H1 (cell line): Measurements from ENCODE around the gene GRK5. TPM values are rescaled to one million over a fixed set of nuclear protein-coding genes. Genes with fewer than 3 reads are reported as not detected.

ENCODE experiments used
- CTCF ChIA-PET: fragments of 300-600 bp; sonication (Branson Sonifier 250); formaldehyde crosslinking; loops from one replicate; lab custom pipeline; 2021; ENCODE audit not compliant: partially characterized antibody; lab: Charles Lee
- POLR2A ChIA-PET: fragments of 300-600 bp; sonication (Branson Sonifier 250); formaldehyde crosslinking; loops from one replicate; lab custom pipeline; 2021; ENCODE audit warnings: inconsistent platforms; ENCODE audit not compliant: partially characterized antibody; lab: Charles Lee
- DNase-seq, 2 experiments: peaks; one replicate each; pipeline versions ENCODE4 v3.0.0 to v3.0.0-alpha.2; 2010 to 2022; ENCODE audit warnings: low spot score in 2 of 2, low read depth in 1 of 2, mixed read lengths in 1 of 2
- FAIRE-seq: peaks from 2 replicates; lab custom pipeline; 2011; peaks lifted over from hg19 to GRCh38; lab: Jason Lieb, UNC
- H2AFZ ChIP-seq: 2 replicates; pipeline ENCODE4 v1.8.1; 2012; ENCODE audit warnings: low read length, inconsistent platforms
- H2AK5ac ChIP-seq: 2 replicates; pipeline ENCODE4 v1.6.1; 2013; ENCODE audit warnings: low read depth, low read length
- H2BK120ac ChIP-seq: replicated peaks from 2 replicates; pipeline ENCODE3; 2013; ENCODE audit warnings: low read depth, low read length, inconsistent platforms
- H2BK12ac ChIP-seq: 2 replicates; pipeline ENCODE4 v1.6.1; 2013; ENCODE audit warnings: low read depth, low read length
- H2BK15ac ChIP-seq: 2 replicates; pipeline ENCODE4 v1.6.1; 2013; ENCODE audit warnings: low read length
- H2BK20ac ChIP-seq: 2 replicates; pipeline ENCODE4 v1.6.1; 2013; ENCODE audit warnings: low read length
- H2BK5ac ChIP-seq: 2 replicates; pipeline ENCODE4 v1.6.1; 2013; ENCODE audit warnings: low read depth, low read length
- H3K14ac ChIP-seq: 2 replicates; pipeline ENCODE4 v1.6.1; 2013; ENCODE audit warnings: inconsistent platforms; ENCODE audit not compliant: insufficient read length
- H3K18ac ChIP-seq: 2 replicates; pipeline ENCODE4 v1.6.1; 2013; ENCODE audit warnings: low read length; ENCODE audit errors: extremely low read depth
- H3K23ac ChIP-seq: 2 replicates; pipeline ENCODE4 v1.6.1; 2013; ENCODE audit warnings: inconsistent platforms; ENCODE audit not compliant: insufficient read length
- H3K23me2 ChIP-seq: 2 replicates; pipeline ENCODE4 v1.6.1; 2013; ENCODE audit warnings: low read depth, low read length
- H3K27ac ChIP-seq: 2 replicates; pipeline ENCODE4 v1.6.1; 2011; ENCODE audit warnings: low read depth, low read length, inconsistent platforms
- H3K27me3 ChIP-seq, 4 experiments: replicated peaks in 1 of 4; 1 replicate in 1 of 4; 2 replicates in 3 of 4; pipeline versions ENCODE4 v1.6.1 to v1.8.1; 2011 to 2013; ENCODE audit warnings: low read length in 3 of 4, mild to moderate bottlenecking in 3 of 4, inconsistent platforms in 2 of 4, mixed read lengths in 2 of 4, moderate library complexity in 1 of 4; ENCODE audit not compliant: control insufficient read depth in 3 of 4, insufficient read depth in 3 of 4; ENCODE audit errors: extremely low read depth in 1 of 4
- H3K36me3 ChIP-seq, 4 experiments: 2 replicates each; pipeline versions ENCODE4 v1.6.1 to v1.8.1; 2011 to 2013; ENCODE audit warnings: mild to moderate bottlenecking in 4 of 4, low read length in 3 of 4, moderate library complexity in 2 of 4, control low read depth in 1 of 4, inconsistent platforms in 1 of 4; ENCODE audit not compliant: insufficient read depth in 4 of 4, control insufficient read depth in 2 of 4
- H3K4ac ChIP-seq: replicated peaks from 2 replicates; pipeline ENCODE3; 2013; ENCODE audit warnings: low read length, low read depth, mixed read lengths, inconsistent platforms; ENCODE audit not compliant: insufficient read length
- H3K4me1 ChIP-seq, 4 experiments: replicated peaks in 1 of 4; 1 replicate in 1 of 4; 2 replicates in 3 of 4; pipeline versions ENCODE4 v1.6.1 to v1.8.1; 2011 to 2013; ENCODE audit warnings: low read length in 3 of 4, inconsistent platforms in 2 of 4, mixed read lengths in 1 of 4; ENCODE audit not compliant: insufficient read depth in 4 of 4, control insufficient read depth in 3 of 4
- H3K4me2 ChIP-seq, 2 experiments: 2 replicates each; pipeline versions ENCODE4 v1.6.1 to v1.8.1; 2011 to 2013; ENCODE audit warnings: low read depth in 2 of 2, low read length in 2 of 2, control low read depth in 1 of 2, inconsistent platforms in 1 of 2, mild to moderate bottlenecking in 1 of 2; ENCODE audit not compliant: insufficient read depth in 1 of 2
- H3K4me3 ChIP-seq, 4 experiments: fragments of 200-600, 300-600 bp in 1 of 4; sonication (generic), shearing (Covaris generic), sonication (Bioruptor Twin) in 1 of 4; 2 replicates each; pipeline versions ENCODE4 v1.5.1 to v1.8.1; 2011 to 2016; ENCODE audit warnings: low read length in 4 of 4, low read depth in 3 of 4, control low read depth in 2 of 4, inconsistent platforms in 2 of 4, mild to moderate bottlenecking in 2 of 4, mixed read lengths in 1 of 4, moderate library complexity in 1 of 4; ENCODE audit not compliant: insufficient read depth in 2 of 4; ENCODE audit errors: extremely low read depth in 1 of 4
- H3K56ac ChIP-seq: replicated peaks from 2 replicates; pipeline ENCODE3; 2013; ENCODE audit warnings: low read depth, mild to moderate bottlenecking, mixed read lengths, low read length, inconsistent platforms; ENCODE audit not compliant: insufficient read length
- H3K79me1 ChIP-seq: 2 replicates; pipeline ENCODE4 v1.6.1; 2013; ENCODE audit warnings: low read depth, low read length, control low read depth
- H3K79me2 ChIP-seq, 2 experiments: 2 replicates each; pipeline versions ENCODE4 v1.6.1 to v1.8.1; 2012 to 2013; ENCODE audit warnings: low read length in 2 of 2, mild to moderate bottlenecking in 2 of 2, inconsistent platforms in 1 of 2; ENCODE audit not compliant: insufficient read depth in 2 of 2, control insufficient read depth in 1 of 2
- H3K9ac ChIP-seq, 4 experiments: replicated peaks in 1 of 4; 1 replicate in 1 of 4; 2 replicates in 3 of 4; pipeline versions ENCODE4 v1.6.1 to v1.8.1; 2011 to 2013; ENCODE audit warnings: low read depth in 3 of 4, low read length in 3 of 4, control low read depth in 2 of 4, mild to moderate bottlenecking in 2 of 4, moderate library complexity in 2 of 4, inconsistent platforms in 1 of 4; ENCODE audit errors: extremely low read depth in 1 of 4
- H3K9me3 ChIP-seq, 2 experiments: 2 replicates each; pipeline versions ENCODE4 v1.6.1 to v1.8.1; 2012 to 2013; ENCODE audit warnings: mild to moderate bottlenecking in 2 of 2, moderate library complexity in 2 of 2, control low read depth in 1 of 2, inconsistent platforms in 1 of 2, low read depth in 1 of 2, low read length in 1 of 2, mixed read lengths in 1 of 2; ENCODE audit not compliant: insufficient read depth in 2 of 2
- H4K20me1 ChIP-seq, 2 experiments: replicated peaks in 1 of 2; 2 replicates each; pipeline versions ENCODE3 to v1.8.1; 2011 to 2013; ENCODE audit warnings: inconsistent platforms in 2 of 2, low read length in 2 of 2, mild to moderate bottlenecking in 1 of 2; ENCODE audit not compliant: insufficient read depth in 2 of 2, control insufficient read depth in 1 of 2
- H4K5ac ChIP-seq: 2 replicates; pipeline ENCODE4 v1.6.1; 2013; ENCODE audit warnings: low read length, low read depth, mixed read lengths, inconsistent platforms; ENCODE audit not compliant: insufficient read length
- H4K8ac ChIP-seq: 2 replicates; pipeline ENCODE4 v1.8.0; 2013; ENCODE audit warnings: mild to moderate bottlenecking, moderate library complexity, low read length, inconsistent platforms; ENCODE audit not compliant: insufficient read depth; ENCODE audit errors: extremely low read depth
- H4K91ac ChIP-seq: replicated peaks from 2 replicates; pipeline ENCODE3; 2013; ENCODE audit warnings: low read length, mixed read lengths, inconsistent platforms; ENCODE audit not compliant: insufficient read length
- BCL11A ChIP-seq, 2 experiments: IDR thresholded peaks; one replicate each; pipeline ENCODE4 v1.6.1; 2011; ENCODE audit warnings: low read depth in 2 of 2, low read length in 2 of 2, mild to moderate bottlenecking in 2 of 2
- CTCF ChIP-seq, 3 experiments: IDR thresholded peaks; 1 replicate in 2 of 3; 2 replicates in 1 of 3; pipeline versions ENCODE4 v1.5.1 to v1.6.1; 2011; ENCODE audit warnings: low read length in 3 of 3, mild to moderate bottlenecking in 3 of 3, inconsistent platforms in 2 of 3, low read depth in 1 of 3, moderate library complexity in 1 of 3; ENCODE audit not compliant: insufficient read depth in 1 of 3; ENCODE audit errors: control extremely low read depth in 1 of 3
- JUN ChIP-seq: IDR thresholded peaks from 2 replicates; pipeline ENCODE4 v1.6.1; 2011; ENCODE audit warnings: low read depth, mild to moderate bottlenecking, improper control_type of control experiment, low read length
- POLR2AphosphoS5 ChIP-seq: IDR thresholded peaks from 2 replicates; pipeline ENCODE4 v1.6.1; 2011; ENCODE audit warnings: low read depth, low read length
- SUZ12 ChIP-seq: fragments of 200-600 bp; sonication (generic); IDR thresholded peaks from 2 replicates; pipeline ENCODE4 v1.6.1; 2012; ENCODE audit warnings: mild to moderate bottlenecking, inconsistent platforms, low read length, moderate library complexity, mixed read lengths
- TCF12 ChIP-seq: IDR thresholded peaks from 2 replicates; pipeline ENCODE4 v1.6.1; 2011; ENCODE audit warnings: low read depth, mild to moderate bottlenecking, low read length
- ZNF274 ChIP-seq: IDR thresholded peaks from 2 replicates; pipeline ENCODE4 v1.7.0; 2012; ENCODE audit warnings: low read length, borderline replicate concordance; ENCODE audit errors: extremely low read depth
- WGBS, 2 experiments: shearing (Covaris generic) in 1 of 2; methylation state at CpG; one replicate each; pipeline versions ENCODE4 v1.1.6 to v1.1.7; 2013 to 2015; ENCODE audit warnings: low lambda C conversion rate in 2 of 2, mixed read lengths in 2 of 2, inconsistent platforms in 1 of 2, low coverage in 1 of 2, missing lambda C conversion rate in 1 of 2; ENCODE audit not compliant: insufficient replicate concordance in 2 of 2, insufficient coverage in 1 of 2, insufficient read length in 1 of 2; ENCODE audit errors: extremely low coverage in 1 of 2, missing lambda C conversion rate in 1 of 2; 5-methylcytosine and 5-hydroxymethylcytosine counted together
- polyA plus RNA-seq, 7 experiments: library from polyadenylated mRNA; depleted of rRNA in 3 of 7; stranded (reverse) in 5 of 7; unstranded in 2 of 7; fragments of >200 nt in 5 of 7; fragments of 200-250 nt in 2 of 7; gene quantifications; 1 replicate in 5 of 7; 2 replicates in 1 of 7; 4 replicates in 1 of 7; pipeline versions ENCODE4 v1.2.1 to v1.2.3, GENCODE V29; 2011 to 2013; ENCODE audit warnings: missing spikeins in 2 of 7, mixed read lengths in 2 of 7
- total RNA-seq: library from RNA; stranded (reverse); fragmentation: NEBNext Ultra II Directional; extraction: Animal tissue kit (Norgen Biotek cat#: 25700); gene quantifications from 2 replicates; pipeline ENCODE4 v1.2.1, GENCODE V29; 2021
- TF ChIP-seq, protein P1 (sequence below): IDR thresholded peaks from 2 replicates; pipeline ENCODE4 v1.6.1; 2011; ENCODE audit warnings: low read length, improper control_type of control experiment

Gene GRK5
- total and polyA plus RNA-seq, 2 of the 8 experiments (the other 6 are each of a cell fraction or from before 2014, with no cell fraction given): 0.54 to 2.5 TPM

- CTCF ChIA-PET: interaction anchor here (1.0 to 1.6 kb wide), 3 partner anchors 13 to 235 kb away, joined by 3 to 5 read pairs (median 4); no protein-coding TSS in a partner anchor
These were observed 172.2 kb downstream of the GRK5 start for GRCh38 chr10:119379466-119380071.

More at GRCh38 chr10:119379466-119380071, 172.2 kb downstream of the GRK5 start:
- Histone ChIP-seq H3K23me2 (no peaks in the 10 kb centered on the region), H4K91ac (no peak overlapping the region), H3K4ac (no peak overlapping the region), H4K8ac (no peak overlapping the region), H2BK12ac (no peak overlapping the region), H3K4me1 (peaks cover 0 to 3% (median 0%) of the 10 kb centered on the region in 4 experiments; a peak in 1 of 7 replicates), H4K5ac (no peak overlapping the region), H3K4me3 (no peak overlapping the region), H3K14ac (no peak overlapping the region), H3K79me2 (no peaks in the 10 kb centered on the region), H3K36me3 (no peaks in the 10 kb centered on the region), H3K4me2 (no peak overlapping the region), H2AFZ (no peak overlapping the region), H3K56ac (no peak overlapping the region), H3K79me1 (no peaks in the 10 kb centered on the region), H2BK5ac (no peak overlapping the region), H3K23ac (no peak overlapping the region), H3K9me3 (no peaks in the 10 kb centered on the region), H3K9ac (no peak overlapping the region), H2BK15ac (no peak overlapping the region), H2BK20ac (no peak overlapping the region), H3K27ac (no peak overlapping the region), H2BK120ac (no peak overlapping the region), H3K27me3 (no peaks in the 10 kb centered on the region), H2AK5ac (no peak overlapping the region), H4K20me1 (no peaks in the 10 kb centered on the region), H3K18ac (no peak overlapping the region)
- 93% methylated on average over 10 of the region's 10 CpGs; no CpG with 5 or more reads in 1 of the 2 experiments for WGBS, 2 experiments
- DNase-seq: no peak
- FAIRE-seq: no peak
- POLR2A ChIA-PET: interaction anchor here (1.2 kb wide), 1 partner anchor 8 kb away, joined by 3 read pairs; no protein-coding TSS in a partner anchor
- no peak for TF ChIP-seq SUZ12
- no peak for TF ChIP-seq ZNF274
- TF ChIP-seq JUN: no peak
- TF ChIP-seq TCF12: no peak
- TF ChIP-seq, protein P1, sequence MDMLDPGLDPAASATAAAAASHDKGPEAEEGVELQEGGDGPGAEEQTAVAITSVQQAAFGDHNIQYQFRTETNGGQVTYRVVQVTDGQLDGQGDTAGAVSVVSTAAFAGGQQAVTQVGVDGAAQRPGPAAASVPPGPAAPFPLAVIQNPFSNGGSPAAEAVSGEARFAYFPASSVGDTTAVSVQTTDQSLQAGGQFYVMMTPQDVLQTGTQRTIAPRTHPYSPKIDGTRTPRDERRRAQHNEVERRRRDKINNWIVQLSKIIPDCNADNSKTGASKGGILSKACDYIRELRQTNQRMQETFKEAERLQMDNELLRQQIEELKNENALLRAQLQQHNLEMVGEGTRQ: no peak
- TF ChIP-seq CTCF (IDR thresholded peaks at IDR 0.05; ENCODE audit: control extremely low read depth in 1 of 3, insufficient read depth in 1 of 3, low read depth in 1 of 3, low read length in 3 of 3): no peak
- TF ChIP-seq BCL11A (IDR thresholded peaks at IDR 0.05; ENCODE audit: low read depth in 2 of 2, low read length in 2 of 2): no peak
- TF ChIP-seq POLR2AphosphoS5: no peak
